ENCODE results near the gene TMCO1. TPM values are rescaled to one million over a fixed set of nuclear protein-coding genes. Genes with fewer than 3 reads are reported as not detected.

Gene TMCO1
- total RNA-seq, 1 donor from 2014 or later = 80.6 TPM

DNA sequence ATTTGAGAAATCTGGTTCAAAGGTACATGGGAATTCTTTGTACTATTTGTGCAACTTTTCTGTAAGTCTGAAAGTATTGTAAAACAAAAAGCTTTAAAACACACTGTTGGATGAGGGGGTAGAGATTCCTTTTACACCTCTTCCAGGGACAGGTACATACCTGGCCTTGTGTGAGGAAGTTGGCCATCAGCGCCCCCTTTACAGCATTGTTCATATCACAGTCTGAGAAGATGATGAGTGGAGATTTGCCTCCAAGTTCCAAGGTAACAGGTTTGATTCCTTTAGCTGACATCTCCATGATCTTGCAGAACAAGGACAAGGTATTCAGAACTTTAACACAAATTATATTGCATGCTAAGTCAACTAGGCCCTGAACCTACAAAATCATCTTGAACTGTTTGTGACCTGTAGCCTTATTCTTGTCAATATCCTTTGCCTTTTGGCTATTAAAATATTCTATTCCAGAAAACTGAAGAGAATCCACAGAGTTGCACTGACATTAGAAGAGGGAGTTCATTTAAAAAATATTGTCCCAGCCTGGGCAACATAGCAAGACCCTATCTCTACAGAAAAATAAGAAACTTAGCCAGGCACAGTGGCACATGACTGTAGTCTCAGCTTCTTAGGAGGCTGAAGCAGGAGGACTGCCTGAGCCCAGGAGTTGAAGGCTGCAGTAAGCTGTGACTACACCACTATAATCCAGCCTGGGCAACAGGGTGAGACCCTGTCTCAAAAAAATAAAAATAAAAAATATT is 89.2 kb downstream of the TMCO1 start:
- H3K4me3 ChIP-seq (ENCODE audit: low read depth, low read length) = no peak overlapping the region
- TF ChIP-seq, protein P1, sequence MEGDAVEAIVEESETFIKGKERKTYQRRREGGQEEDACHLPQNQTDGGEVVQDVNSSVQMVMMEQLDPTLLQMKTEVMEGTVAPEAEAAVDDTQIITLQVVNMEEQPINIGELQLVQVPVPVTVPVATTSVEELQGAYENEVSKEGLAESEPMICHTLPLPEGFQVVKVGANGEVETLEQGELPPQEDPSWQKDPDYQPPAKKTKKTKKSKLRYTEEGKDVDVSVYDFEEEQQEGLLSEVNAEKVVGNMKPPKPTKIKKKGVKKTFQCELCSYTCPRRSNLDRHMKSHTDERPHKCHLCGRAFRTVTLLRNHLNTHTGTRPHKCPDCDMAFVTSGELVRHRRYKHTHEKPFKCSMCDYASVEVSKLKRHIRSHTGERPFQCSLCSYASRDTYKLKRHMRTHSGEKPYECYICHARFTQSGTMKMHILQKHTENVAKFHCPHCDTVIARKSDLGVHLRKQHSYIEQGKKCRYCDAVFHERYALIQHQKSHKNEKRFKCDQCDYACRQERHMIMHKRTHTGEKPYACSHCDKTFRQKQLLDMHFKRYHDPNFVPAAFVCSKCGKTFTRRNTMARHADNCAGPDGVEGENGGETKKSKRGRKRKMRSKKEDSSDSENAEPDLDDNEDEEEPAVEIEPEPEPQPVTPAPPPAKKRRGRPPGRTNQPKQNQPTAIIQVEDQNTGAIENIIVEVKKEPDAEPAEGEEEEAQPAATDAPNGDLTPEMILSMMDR (IDR thresholded peaks at IDR 0.05; ENCODE audit: insufficient read depth, low read length, severe bottlenecking) = no peak
- DNase-seq (ENCODE audit: low read depth) (no peak), FAIRE-seq (no peak)
- H3K36me3 ChIP-seq (ENCODE audit: control insufficient read depth, insufficient read depth, low read length) = peaks cover 12% of the 10 kb centered on the region
- no peaks in the 10 kb centered on the region for H3K27me3 ChIP-seq (ENCODE audit: control insufficient read depth, insufficient read depth, low read length)

DNA sequence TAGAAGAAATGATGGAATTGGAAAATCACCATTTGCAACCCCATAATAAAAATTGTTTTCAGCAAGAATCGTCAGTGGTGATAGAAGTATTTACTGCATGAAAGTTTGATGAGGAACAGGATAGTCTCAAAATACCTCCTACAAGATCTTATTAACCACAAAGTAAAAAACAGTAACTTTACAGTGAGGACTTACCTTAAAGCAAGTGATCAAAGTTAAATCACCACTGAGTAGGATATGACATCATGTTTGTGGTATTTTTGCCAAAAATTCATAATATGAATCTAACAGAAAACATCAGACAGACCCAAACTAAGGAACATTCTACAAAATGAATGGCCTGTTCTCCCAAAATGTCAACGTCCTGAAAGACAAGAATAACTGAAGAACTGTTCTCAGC is 90.2 kb downstream of the TMCO1 start:
- no peak for FAIRE-seq
- TF ChIP-seq, protein P1 (IDR thresholded peaks at IDR 0.05; ENCODE audit: insufficient read depth, low read length, severe bottlenecking) = no peak
- H3K27me3 ChIP-seq (ENCODE audit: control insufficient read depth, insufficient read depth, low read length) = no peaks in the 10 kb centered on the region

More for the DNA sequence above, 90.2 kb downstream of the TMCO1 start:
- H3K36me3 ChIP-seq (ENCODE audit: control insufficient read depth, insufficient read depth, low read length) = peaks cover 12% of the 10 kb centered on the region
- no peak for DNase-seq (ENCODE audit: low read depth)
- no peak overlapping the region for H3K4me3 ChIP-seq (ENCODE audit: low read depth, low read length)

Other genes starting within 250 kb of the TMCO1 start
- gene LRRC52, start 224.9 kb downstream of the TMCO1 start, total RNA-seq = not detected in 2 replicates
- 50.3 and 64.3 TPM in 2 replicates for gene MGST3, start 137.6 kb downstream of the TMCO1 start, total RNA-seq
- gene ALDH9A1, start 70.3 kb downstream of the TMCO1 start, total RNA-seq = 44.0 and 51.5 TPM in 2 replicates
- 78.2 and 92.7 TPM in 2 replicates for gene UCK2, start 58.7 kb upstream of the TMCO1 start, total RNA-seq

Measured in bronchial epithelial cell (primary cell).